Kidney (tissue), 14 donors: ENCODE measurements around the gene MSRB3. TPM values are rescaled to one million over a fixed set of nuclear protein-coding genes. Genes with fewer than 3 reads are reported as not detected.

Source experiments
- DNase-seq, 5 donors: peaks; one replicate each; pipeline ENCODE4 v3.0.0-alpha.2; 2013 to 2020
- FAIRE-seq: peaks from 2 replicates; lab custom pipeline; 2012; peaks lifted over from hg19 to GRCh38; lab: Jason Lieb, UNC
- H3K27ac ChIP-seq, 2 donors: one replicate each; pipeline ENCODE4 v1.7.0; 2013; ENCODE audit warnings: low read depth in 2 of 2, low read length in 2 of 2, inconsistent platforms in 1 of 2
- H3K27me3 ChIP-seq: one replicate; pipeline ENCODE4 v1.7.1; 2013; ENCODE audit warnings: low read length, inconsistent platforms; ENCODE audit not compliant: control insufficient read depth, insufficient read depth
- H3K36me3 ChIP-seq, 3 donors: one replicate each; pipeline versions ENCODE4 v1.7.0 to v1.7.1; 2013; ENCODE audit warnings: low read length in 3 of 3, control low read depth in 1 of 3, inconsistent platforms in 1 of 3; ENCODE audit not compliant: insufficient read depth in 3 of 3, control insufficient read depth in 2 of 3
- H3K4me1 ChIP-seq, 3 donors: one replicate each; pipeline versions ENCODE4 v1.7.0 to v1.7.1; 2013; ENCODE audit warnings: low read length in 3 of 3, inconsistent platforms in 1 of 3, low read depth in 1 of 3; ENCODE audit not compliant: control insufficient read depth in 2 of 3, insufficient read depth in 2 of 3
- H3K4me3 ChIP-seq, 3 donors: one replicate each; pipeline versions ENCODE4 v1.7.0 to v1.8.1; 2013; ENCODE audit warnings: low read length in 3 of 3, control low read depth in 1 of 3, inconsistent platforms in 1 of 3
- H3K9ac ChIP-seq, 3 donors: one replicate each; pipeline versions ENCODE4 v1.7.0 to v1.7.1; 2013; ENCODE audit warnings: low read length in 3 of 3, control low read depth in 1 of 3, inconsistent platforms in 1 of 3
- H3K9me3 ChIP-seq, 3 donors: one replicate each; pipeline versions ENCODE4 v1.7.0 to v1.7.1; 2013; ENCODE audit warnings: low read length in 3 of 3, control low read depth in 1 of 3, inconsistent platforms in 1 of 3; ENCODE audit not compliant: control insufficient read depth in 2 of 3, insufficient read depth in 1 of 3
- intact Hi-C: fragments of 100-400 bp; cut with DNase I; formaldehyde crosslinking; loops from one replicate; pipeline ENCODE4 v1.11.1; 2022
- polyA plus RNA-seq: library from polyadenylated mRNA; stranded (reverse); fragments of 350-450 nt; fragmentation: Illumina TruSeq; extraction: RNeasy Lipid Tissue Mini Kit (QIAGEN cat#74804); gene quantifications from one replicate; pipeline ENCODE4 v1.2.3, GENCODE V29; 2014; ENCODE audit warnings: low read depth, low replicate concordance; ENCODE audit not compliant: insufficient read depth
- total RNA-seq: library from RNA; stranded (reverse); fragmentation: NEBNext Ultra II Directional; extraction: Animal tissue kit (Norgen Biotek cat#: 25700); gene quantifications from one replicate; pipeline ENCODE4 v1.2.1, GENCODE V29; 2021
- TF ChIP-seq, protein P1 (sequence below): IDR thresholded peaks from 3 replicates; pipeline ENCODE4 v1.5.1; 2012; ENCODE audit warnings: mild to moderate bottlenecking, moderate library complexity, borderline replicate concordance; ENCODE audit not compliant: insufficient read depth; ENCODE audit errors: extremely low read depth
- donor health status: control.
- donor health status: control.
- donor health status: control.
- donor health status: control.
- donor health status: control.
- donor health status: DM: yes; HTN: yes; CAD: no.
- donor health status: Normal renal cell carcinoma (clear cell type).

MSRB3 gene
- total and polyA plus RNA-seq, 2 donors from 2014 or later, result 10.3 to 35.9 TPM

DNA sequence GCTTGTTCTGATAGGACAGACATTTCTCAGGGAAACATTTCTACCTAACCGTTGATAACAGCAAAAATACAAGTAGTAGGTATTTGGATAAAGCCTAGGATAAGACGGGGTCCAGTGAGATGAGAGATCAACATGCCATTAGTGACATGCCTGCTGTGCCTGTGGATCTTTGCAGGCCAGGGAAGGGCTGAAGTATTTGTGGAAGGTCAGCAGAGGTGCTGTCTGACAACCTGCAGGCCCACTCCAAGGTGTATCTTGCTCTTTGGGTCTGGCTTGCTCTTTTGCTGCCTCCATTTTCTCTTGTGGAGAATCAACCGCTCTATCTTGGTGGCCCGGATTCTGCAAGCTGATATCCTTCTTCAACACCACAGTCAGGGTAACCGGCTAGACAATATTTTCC lies 46.7 kb downstream of the MSRB3 start:
- TF ChIP-seq, protein P1, sequence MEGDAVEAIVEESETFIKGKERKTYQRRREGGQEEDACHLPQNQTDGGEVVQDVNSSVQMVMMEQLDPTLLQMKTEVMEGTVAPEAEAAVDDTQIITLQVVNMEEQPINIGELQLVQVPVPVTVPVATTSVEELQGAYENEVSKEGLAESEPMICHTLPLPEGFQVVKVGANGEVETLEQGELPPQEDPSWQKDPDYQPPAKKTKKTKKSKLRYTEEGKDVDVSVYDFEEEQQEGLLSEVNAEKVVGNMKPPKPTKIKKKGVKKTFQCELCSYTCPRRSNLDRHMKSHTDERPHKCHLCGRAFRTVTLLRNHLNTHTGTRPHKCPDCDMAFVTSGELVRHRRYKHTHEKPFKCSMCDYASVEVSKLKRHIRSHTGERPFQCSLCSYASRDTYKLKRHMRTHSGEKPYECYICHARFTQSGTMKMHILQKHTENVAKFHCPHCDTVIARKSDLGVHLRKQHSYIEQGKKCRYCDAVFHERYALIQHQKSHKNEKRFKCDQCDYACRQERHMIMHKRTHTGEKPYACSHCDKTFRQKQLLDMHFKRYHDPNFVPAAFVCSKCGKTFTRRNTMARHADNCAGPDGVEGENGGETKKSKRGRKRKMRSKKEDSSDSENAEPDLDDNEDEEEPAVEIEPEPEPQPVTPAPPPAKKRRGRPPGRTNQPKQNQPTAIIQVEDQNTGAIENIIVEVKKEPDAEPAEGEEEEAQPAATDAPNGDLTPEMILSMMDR, result no peak
- Histone ChIP-seq H3K4me3 (no peak overlapping the region), H3K9ac (no peak overlapping the region), H3K27me3 (no peaks in the 10 kb centered on the region), H3K27ac (no peak overlapping the region), H3K4me1 (peaks cover 0 to 8% (median 3%) of the 10 kb centered on the region in 3 donors), H3K9me3 (no peaks in the 10 kb centered on the region), H3K36me3 (no peaks in the 10 kb centered on the region)
- no peak for FAIRE-seq
- intact Hi-C loops, result no loop called here
- peak in 1 of 5 donors; percentile 12 for DNase-seq

DNA sequence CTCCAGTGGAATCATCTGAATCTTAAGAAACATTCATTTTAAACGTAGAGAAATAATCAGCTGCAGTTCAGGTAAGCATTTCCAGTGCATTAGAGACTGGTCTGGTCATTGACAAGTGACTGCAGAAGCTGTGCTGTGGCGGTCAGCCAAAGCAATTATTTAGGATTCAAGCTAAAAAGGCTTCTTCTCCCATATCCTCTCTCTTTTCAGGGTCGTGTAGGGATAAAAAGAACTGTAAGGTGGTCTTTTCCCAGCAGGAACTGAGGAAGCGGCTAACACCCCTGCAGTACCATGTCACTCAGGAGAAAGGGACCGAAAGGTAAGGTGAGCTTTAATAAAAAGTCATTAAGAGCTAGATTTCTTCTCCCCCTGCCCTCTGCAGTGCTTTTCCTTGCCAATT lies 48.1 kb downstream of the MSRB3 start:
- TF ChIP-seq, protein P1, result no peak
- DNase-seq, result peak in 2 of 5 donors; percentile 17 to 42
- Histone ChIP-seq H3K27ac (no peak overlapping the region), H3K4me1 (peaks cover 0 to 8% (median 3%) of the 10 kb centered on the region in 3 donors), H3K36me3 (no peaks in the 10 kb centered on the region), H3K27me3 (no peaks in the 10 kb centered on the region), H3K9ac (no peak overlapping the region), H3K9me3 (no peaks in the 10 kb centered on the region), H3K4me3 (no peak overlapping the region)
- FAIRE-seq, result no peak
- intact Hi-C loops, result no loop called here

DNA sequence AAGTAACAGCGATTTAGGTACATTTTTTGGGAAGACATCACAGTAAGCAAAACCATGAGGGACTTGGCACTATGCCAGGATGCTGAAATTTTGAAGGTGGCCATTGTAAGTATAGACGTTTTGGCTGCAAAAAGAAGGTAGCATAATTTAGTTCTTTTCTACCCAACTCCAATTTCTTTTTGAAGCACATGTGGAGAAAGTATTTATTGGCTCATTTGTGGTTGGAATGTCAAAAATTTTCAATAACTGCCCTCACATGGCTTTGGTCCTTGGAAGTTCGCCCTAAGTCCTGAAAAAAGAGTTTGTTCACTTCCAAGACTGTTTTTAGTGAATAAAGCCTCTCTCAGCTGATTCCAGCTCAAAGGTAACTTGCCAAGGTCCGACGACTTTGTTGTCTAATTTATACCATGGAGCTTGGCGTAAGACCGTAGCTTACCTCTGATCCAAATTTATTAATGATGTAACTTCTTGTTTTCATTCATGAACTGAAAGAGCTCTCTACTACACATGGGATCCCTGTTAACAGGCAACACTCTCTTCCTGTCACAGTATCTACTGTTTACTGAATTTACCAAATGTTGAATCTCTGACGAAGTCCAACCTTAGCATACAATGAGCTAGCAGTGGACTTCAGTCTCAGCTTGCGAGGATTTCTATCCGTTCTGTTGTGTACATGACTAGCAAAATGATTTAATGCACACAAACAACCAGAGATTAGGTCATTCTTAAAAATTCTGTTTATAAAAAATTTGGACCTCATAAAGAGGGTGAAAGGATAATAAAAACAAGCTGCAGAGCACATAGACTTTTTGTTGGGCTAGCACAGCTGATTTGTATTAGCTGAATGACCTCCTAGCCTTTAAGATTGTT lies 49.0 kb downstream of the MSRB3 start:
- no peaks in the 10 kb centered on the region for H3K27me3 ChIP-seq
- intact Hi-C loops, result no loop called here
- peak overlapping the region in 2 of 3 donors; percentile 1 to 27 for H3K4me3 ChIP-seq
- H3K4me1 ChIP-seq, result peaks cover 0 to 8% (median 3%) of the 10 kb centered on the region in 3 donors
- H3K27ac ChIP-seq, result no peak overlapping the region
- TF ChIP-seq, protein P1, result no peak
- no peaks in the 10 kb centered on the region for H3K9me3 ChIP-seq
- peak overlapping the region in 1 of 3 donors; percentile 10 for H3K9ac ChIP-seq
- DNase-seq, result peak in 2 of 5 donors; percentile 66 to 88
- peak; percentile 19 for FAIRE-seq
- no peaks in the 10 kb centered on the region for H3K36me3 ChIP-seq
